H1 (cell line): ENCODE data around the gene MVD. TPM values are rescaled to one million over a fixed set of nuclear protein-coding genes. Genes with fewer than 3 reads are reported as not detected.
A peak's percentile ranks its signal among the peaks of the same experiment; 100 is the strongest.

Source experiments
- ASH2L ChIP-seq: fragments of 200-600, 300-600 bp; sonication (generic); IDR thresholded peaks from one replicate; pipeline ENCODE4 v1.7.1; 2017; ENCODE audit warnings: low read length
- CEBPB ChIP-seq: IDR thresholded peaks from 2 replicates; pipeline ENCODE4 v1.6.1; 2012; ENCODE audit warnings: low read depth, low read length
- HDAC2 ChIP-seq, 2 experiments: fragments of 300-600 bp in 1 of 2; sonication (generic) in 1 of 2; IDR thresholded peaks; 2 replicates each; pipeline ENCODE4 v1.6.1; 2011 to 2012; ENCODE audit warnings: low read depth in 2 of 2, low read length in 2 of 2, mild to moderate bottlenecking in 2 of 2, moderate library complexity in 2 of 2, borderline replicate concordance in 1 of 2, inconsistent platforms in 1 of 2
- RBBP5 ChIP-seq: IDR thresholded peaks from 2 replicates; pipeline ENCODE4 v1.7.1; 2012; ENCODE audit warnings: low read depth, mild to moderate bottlenecking, inconsistent platforms, low read length, moderate library complexity, borderline replicate concordance
- RXRA ChIP-seq: IDR thresholded peaks from 2 replicates; pipeline ENCODE4 v1.6.1; 2011; ENCODE audit warnings: low read depth, mild to moderate bottlenecking, low read length, moderate library complexity; ENCODE audit not compliant: insufficient read depth
- SAP30 ChIP-seq: fragments of 300-600 bp; sonication (generic); IDR thresholded peaks from 2 replicates; pipeline ENCODE4 v1.7.1; 2012; ENCODE audit warnings: low read length, moderate library complexity, mild to moderate bottlenecking, inconsistent platforms; ENCODE audit not compliant: insufficient read depth, insufficient replicate concordance
- SIN3A ChIP-seq, 2 experiments: IDR thresholded peaks in 1 of 2; conservative IDR thresholded peaks in 1 of 2; 2 replicates each; pipeline ENCODE4 v1.6.1; 2011 to 2012; ENCODE audit warnings: low read length in 2 of 2, improper control_type of control experiment in 1 of 2, low read depth in 1 of 2, mild to moderate bottlenecking in 1 of 2
- SIX5 ChIP-seq: IDR thresholded peaks from 2 replicates; pipeline ENCODE4 v1.6.1; 2011; ENCODE audit warnings: mild to moderate bottlenecking, low read depth, low read length
- polyA plus RNA-seq, 7 experiments: library from polyadenylated mRNA; depleted of rRNA in 3 of 7; stranded (reverse) in 5 of 7; unstranded in 2 of 7; fragments of >200 nt in 5 of 7; fragments of 200-250 nt in 2 of 7; gene quantifications; 1 replicate in 5 of 7; 2 replicates in 1 of 7; 4 replicates in 1 of 7; pipeline versions ENCODE4 v1.2.1 to v1.2.3, GENCODE V29; 2011 to 2013; ENCODE audit warnings: missing spikeins in 2 of 7, mixed read lengths in 2 of 7
- total RNA-seq: library from RNA; stranded (reverse); fragmentation: NEBNext Ultra II Directional; extraction: Animal tissue kit (Norgen Biotek cat#: 25700); gene quantifications from 2 replicates; pipeline ENCODE4 v1.2.1, GENCODE V29; 2021
- TF ChIP-seq, protein P1 (sequence below): fragments of 300-600 bp; sonication (generic); IDR thresholded peaks from 2 replicates; pipeline ENCODE4 v1.7.1; 2012; ENCODE audit warnings: low read length, moderate library complexity, mild to moderate bottlenecking, inconsistent platforms; ENCODE audit not compliant: insufficient replicate concordance

MVD gene
- total and polyA plus RNA-seq, 2 of the 8 experiments (the other 6 are each of a cell fraction or from before 2014, with no cell fraction given): 47.2 to 77.3 TPM

GRCh38 chr16:88634994-88635670 lies 27.8 kb downstream of the MVD start (continued):
- TF ChIP-seq, protein P1, sequence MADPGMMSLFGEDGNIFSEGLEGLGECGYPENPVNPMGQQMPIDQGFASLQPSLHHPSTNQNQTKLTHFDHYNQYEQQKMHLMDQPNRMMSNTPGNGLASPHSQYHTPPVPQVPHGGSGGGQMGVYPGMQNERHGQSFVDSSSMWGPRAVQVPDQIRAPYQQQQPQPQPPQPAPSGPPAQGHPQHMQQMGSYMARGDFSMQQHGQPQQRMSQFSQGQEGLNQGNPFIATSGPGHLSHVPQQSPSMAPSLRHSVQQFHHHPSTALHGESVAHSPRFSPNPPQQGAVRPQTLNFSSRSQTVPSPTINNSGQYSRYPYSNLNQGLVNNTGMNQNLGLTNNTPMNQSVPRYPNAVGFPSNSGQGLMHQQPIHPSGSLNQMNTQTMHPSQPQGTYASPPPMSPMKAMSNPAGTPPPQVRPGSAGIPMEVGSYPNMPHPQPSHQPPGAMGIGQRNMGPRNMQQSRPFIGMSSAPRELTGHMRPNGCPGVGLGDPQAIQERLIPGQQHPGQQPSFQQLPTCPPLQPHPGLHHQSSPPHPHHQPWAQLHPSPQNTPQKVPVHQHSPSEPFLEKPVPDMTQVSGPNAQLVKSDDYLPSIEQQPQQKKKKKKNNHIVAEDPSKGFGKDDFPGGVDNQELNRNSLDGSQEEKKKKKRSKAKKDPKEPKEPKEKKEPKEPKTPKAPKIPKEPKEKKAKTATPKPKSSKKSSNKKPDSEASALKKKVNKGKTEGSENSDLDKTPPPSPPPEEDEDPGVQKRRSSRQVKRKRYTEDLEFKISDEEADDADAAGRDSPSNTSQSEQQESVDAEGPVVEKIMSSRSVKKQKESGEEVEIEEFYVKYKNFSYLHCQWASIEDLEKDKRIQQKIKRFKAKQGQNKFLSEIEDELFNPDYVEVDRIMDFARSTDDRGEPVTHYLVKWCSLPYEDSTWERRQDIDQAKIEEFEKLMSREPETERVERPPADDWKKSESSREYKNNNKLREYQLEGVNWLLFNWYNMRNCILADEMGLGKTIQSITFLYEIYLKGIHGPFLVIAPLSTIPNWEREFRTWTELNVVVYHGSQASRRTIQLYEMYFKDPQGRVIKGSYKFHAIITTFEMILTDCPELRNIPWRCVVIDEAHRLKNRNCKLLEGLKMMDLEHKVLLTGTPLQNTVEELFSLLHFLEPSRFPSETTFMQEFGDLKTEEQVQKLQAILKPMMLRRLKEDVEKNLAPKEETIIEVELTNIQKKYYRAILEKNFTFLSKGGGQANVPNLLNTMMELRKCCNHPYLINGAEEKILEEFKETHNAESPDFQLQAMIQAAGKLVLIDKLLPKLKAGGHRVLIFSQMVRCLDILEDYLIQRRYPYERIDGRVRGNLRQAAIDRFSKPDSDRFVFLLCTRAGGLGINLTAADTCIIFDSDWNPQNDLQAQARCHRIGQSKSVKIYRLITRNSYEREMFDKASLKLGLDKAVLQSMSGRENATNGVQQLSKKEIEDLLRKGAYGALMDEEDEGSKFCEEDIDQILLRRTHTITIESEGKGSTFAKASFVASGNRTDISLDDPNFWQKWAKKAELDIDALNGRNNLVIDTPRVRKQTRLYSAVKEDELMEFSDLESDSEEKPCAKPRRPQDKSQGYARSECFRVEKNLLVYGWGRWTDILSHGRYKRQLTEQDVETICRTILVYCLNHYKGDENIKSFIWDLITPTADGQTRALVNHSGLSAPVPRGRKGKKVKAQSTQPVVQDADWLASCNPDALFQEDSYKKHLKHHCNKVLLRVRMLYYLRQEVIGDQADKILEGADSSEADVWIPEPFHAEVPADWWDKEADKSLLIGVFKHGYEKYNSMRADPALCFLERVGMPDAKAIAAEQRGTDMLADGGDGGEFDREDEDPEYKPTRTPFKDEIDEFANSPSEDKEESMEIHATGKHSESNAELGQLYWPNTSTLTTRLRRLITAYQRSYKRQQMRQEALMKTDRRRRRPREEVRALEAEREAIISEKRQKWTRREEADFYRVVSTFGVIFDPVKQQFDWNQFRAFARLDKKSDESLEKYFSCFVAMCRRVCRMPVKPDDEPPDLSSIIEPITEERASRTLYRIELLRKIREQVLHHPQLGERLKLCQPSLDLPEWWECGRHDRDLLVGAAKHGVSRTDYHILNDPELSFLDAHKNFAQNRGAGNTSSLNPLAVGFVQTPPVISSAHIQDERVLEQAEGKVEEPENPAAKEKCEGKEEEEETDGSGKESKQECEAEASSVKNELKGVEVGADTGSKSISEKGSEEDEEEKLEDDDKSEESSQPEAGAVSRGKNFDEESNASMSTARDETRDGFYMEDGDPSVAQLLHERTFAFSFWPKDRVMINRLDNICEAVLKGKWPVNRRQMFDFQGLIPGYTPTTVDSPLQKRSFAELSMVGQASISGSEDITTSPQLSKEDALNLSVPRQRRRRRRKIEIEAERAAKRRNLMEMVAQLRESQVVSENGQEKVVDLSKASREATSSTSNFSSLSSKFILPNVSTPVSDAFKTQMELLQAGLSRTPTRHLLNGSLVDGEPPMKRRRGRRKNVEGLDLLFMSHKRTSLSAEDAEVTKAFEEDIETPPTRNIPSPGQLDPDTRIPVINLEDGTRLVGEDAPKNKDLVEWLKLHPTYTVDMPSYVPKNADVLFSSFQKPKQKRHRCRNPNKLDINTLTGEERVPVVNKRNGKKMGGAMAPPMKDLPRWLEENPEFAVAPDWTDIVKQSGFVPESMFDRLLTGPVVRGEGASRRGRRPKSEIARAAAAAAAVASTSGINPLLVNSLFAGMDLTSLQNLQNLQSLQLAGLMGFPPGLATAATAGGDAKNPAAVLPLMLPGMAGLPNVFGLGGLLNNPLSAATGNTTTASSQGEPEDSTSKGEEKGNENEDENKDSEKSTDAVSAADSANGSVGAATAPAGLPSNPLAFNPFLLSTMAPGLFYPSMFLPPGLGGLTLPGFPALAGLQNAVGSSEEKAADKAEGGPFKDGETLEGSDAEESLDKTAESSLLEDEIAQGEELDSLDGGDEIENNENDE: no peak
- 0 out of 2 replicates have a peak, but pooled peaks have one; percentile 18 for TF ChIP-seq RBBP5
- TF ChIP-seq RXRA: no peak
- TF ChIP-seq HDAC2 (IDR thresholded peaks at IDR 0.05; ENCODE audit: borderline replicate concordance in 1 of 2, low read depth in 2 of 2, low read length in 2 of 2): no peak
- TF ChIP-seq CEBPB: no peak
- TF ChIP-seq SAP30: no peak
- TF ChIP-seq SIX5: no peak
- no peak for TF ChIP-seq SIN3A (conservative IDR thresholded peaks at IDR 0.05 in 1 of 2, IDR thresholded peaks at IDR 0.05 in 1 of 2; ENCODE audit: low read depth in 1 of 2, low read length in 2 of 2)
- TF ChIP-seq ASH2L: no peak
